Neutrophil (primary cell): ENCODE measurements around the gene SSNA1.

Source experiments
- H3K27ac ChIP-seq: fragments of 200-600 bp; sonication (generic); 2 replicates; pipeline ENCODE4 v1.5.1; 2016; ENCODE audit warnings: mild to moderate bottlenecking, moderate library complexity
- H3K27me3 ChIP-seq: fragments of 200-600 bp; sonication (generic); 2 replicates; pipeline ENCODE4 v1.6.0; 2016; ENCODE audit warnings: mild to moderate bottlenecking
- H3K36me3 ChIP-seq: fragments of 200-600 bp; sonication (generic); 2 replicates; pipeline ENCODE4 v1.5.1; 2017
- H3K4me1 ChIP-seq, 2 experiments: fragments of 200-600 bp in 1 of 2; sonication (generic) in 1 of 2; 1 replicate in 1 of 2; 2 replicates in 1 of 2; pipeline versions ENCODE4 v1.5.1 to v1.6.1; 2013 to 2016; ENCODE audit warnings: low read depth in 1 of 2, low read length in 1 of 2, mild to moderate bottlenecking in 1 of 2, moderate library complexity in 1 of 2; ENCODE audit not compliant: control insufficient read depth in 1 of 2, insufficient read depth in 1 of 2
- H3K4me3 ChIP-seq, 2 experiments: fragments of 200-600 bp in 1 of 2; sonication (generic) in 1 of 2; 1 replicate in 1 of 2; 2 replicates in 1 of 2; pipeline ENCODE4 v1.5.1; 2013 to 2016; ENCODE audit warnings: low read depth in 1 of 2, low read length in 1 of 2, mild to moderate bottlenecking in 1 of 2, moderate library complexity in 1 of 2
- H3K9me3 ChIP-seq: fragments of 200-600 bp; sonication (generic); 2 replicates; pipeline ENCODE4 v1.5.1; 2016
- TF ChIP-seq, protein P1 (sequence below): fragments of 200-600 bp; sonication (generic); IDR thresholded peaks from 2 replicates; pipeline ENCODE4 v1.5.1; 2016; ENCODE audit warnings: antibody characterized with exemption

SSNA1 gene

DNA sequence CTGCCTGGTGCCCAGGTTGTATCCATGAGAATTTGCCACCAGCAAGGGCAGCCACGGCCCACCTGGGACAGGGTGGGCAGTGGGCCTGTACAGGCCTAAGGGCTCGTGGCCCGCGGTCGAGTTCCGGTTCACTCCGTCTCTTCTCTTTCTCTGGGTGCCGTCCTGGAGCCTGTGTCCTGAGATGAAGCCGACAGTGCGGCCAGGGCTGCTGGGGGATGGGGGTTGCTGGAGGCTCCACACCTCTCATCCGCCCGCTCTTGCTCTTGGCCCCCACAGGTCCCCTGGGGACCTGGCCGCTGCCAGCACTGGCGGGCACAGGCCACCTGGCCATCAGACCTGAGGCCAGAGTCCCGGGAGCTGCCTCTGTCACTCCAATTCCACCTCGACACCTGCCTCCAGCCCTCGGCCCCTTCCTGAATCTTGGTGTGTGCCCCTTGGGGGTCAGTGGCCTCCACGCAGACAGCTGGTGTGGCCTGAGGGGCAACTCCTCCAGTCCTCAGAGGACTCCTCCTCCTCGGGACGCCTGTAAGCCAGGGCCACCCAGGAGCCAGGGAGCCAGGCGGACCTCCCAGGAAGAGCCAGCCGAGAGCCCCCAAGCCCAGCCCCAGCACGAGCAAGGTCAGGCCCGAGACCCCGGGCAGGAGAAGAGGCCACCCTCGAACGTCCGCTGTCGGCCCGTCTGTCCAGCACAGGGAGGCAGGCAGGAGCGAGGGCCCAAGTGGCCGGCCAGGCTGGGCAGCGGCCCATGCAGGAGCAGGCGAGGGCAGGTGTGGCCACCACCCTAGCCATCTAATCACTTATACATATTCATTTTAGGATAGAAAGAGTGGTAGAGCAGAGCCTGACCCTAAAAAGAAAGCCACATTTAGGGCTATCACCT is 23.9 kb upstream of the SSNA1 start:
- TF ChIP-seq, protein P1, sequence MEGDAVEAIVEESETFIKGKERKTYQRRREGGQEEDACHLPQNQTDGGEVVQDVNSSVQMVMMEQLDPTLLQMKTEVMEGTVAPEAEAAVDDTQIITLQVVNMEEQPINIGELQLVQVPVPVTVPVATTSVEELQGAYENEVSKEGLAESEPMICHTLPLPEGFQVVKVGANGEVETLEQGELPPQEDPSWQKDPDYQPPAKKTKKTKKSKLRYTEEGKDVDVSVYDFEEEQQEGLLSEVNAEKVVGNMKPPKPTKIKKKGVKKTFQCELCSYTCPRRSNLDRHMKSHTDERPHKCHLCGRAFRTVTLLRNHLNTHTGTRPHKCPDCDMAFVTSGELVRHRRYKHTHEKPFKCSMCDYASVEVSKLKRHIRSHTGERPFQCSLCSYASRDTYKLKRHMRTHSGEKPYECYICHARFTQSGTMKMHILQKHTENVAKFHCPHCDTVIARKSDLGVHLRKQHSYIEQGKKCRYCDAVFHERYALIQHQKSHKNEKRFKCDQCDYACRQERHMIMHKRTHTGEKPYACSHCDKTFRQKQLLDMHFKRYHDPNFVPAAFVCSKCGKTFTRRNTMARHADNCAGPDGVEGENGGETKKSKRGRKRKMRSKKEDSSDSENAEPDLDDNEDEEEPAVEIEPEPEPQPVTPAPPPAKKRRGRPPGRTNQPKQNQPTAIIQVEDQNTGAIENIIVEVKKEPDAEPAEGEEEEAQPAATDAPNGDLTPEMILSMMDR = no peak
- Histone ChIP-seq H3K9me3 (no peaks in the 10 kb centered on the region), H3K4me3 (no peak overlapping the region), H3K27ac (no peak overlapping the region), H3K36me3 (no peaks in the 10 kb centered on the region), H3K27me3 (peaks cover 100% of the 10 kb centered on the region), H3K4me1 (peaks cover 0 to 11% of the 10 kb centered on the region in 2 experiments)

DNA sequence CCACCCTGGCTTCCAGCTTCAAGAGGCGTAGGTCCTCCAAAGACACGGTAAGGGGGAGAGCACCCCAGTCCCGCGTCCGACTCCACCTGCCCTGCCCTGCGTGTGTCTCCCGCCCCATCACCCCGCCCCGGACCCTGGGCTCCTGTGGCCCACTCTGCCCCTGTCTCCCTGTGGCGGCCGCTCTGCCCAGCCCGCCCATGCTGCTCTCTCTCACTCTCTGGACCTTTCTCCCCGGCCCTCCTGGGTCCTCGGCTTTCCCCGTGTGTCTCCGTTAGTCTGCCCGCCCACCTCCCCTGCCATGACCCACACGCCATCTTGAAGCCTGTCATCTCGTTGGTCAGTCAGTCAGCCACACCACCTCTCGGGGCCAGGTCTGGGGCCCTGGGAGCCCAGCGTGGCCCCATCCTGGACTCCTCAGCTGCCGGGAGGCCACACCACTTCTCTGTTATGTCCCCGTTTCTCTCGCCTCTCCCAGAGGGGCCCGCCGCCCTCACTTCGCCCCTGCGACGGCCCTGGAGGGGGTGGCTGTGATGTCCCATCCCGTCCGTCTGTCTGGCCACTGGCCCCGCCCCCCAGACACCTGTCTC is 23.1 kb upstream of the SSNA1 start:
- Histone ChIP-seq H3K4me1 (peaks cover 0 to 11% of the 10 kb centered on the region in 2 experiments), H3K27me3 (peaks cover 100% of the 10 kb centered on the region)

DNA sequence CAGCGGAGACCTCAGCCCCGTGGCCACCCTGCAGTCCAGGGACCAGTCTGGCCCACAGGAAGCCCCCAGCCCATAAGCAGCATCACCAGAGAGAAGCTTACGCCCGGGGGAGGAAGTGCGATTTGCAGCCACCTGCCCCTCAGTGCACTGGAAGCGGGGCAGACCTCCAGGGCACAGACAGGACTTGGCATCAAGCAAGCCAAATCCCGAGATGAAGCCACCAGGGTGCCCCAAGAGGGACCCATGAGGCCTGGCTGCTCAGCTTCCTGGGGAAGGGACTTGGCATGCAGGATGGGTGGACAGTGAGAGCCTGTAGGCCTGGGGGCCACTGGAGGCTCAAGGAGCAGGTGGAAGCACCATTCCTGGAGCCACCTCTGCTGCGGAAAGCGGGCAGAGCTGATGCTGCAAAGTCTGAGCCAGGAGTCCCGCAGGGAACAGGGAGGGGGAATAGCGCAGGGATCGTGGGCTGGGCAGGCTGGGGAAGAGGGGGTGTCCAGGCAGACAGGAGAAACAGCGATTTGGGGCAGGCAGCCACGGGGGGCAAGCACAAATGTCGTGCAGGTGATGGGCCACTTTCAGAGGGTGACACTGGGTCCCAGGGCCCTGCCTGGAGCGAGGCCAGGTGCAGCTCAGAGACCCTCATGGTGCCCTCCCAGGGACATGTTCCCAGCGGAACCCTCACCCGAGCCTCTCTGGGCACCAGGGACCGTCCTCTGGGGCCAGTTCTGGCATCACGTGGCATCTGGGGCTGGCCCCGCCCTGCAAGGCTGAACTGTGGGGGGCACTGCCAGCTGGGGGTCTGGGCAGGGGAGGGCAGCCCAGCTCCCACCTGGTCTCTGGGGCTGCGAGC is 21.9 kb upstream of the SSNA1 start:
- H3K27ac ChIP-seq = no peak overlapping the region
- peaks cover 100% of the 10 kb centered on the region for H3K27me3 ChIP-seq
- no peaks in the 10 kb centered on the region for H3K36me3 ChIP-seq
- peaks cover 0 to 11% of the 10 kb centered on the region in 2 experiments for H3K4me1 ChIP-seq
- no peaks in the 10 kb centered on the region for H3K9me3 ChIP-seq
- no peak overlapping the region for H3K4me3 ChIP-seq
- TF ChIP-seq, protein P1 = no peak

More for the DNA sequence above, 23.1 kb upstream of the SSNA1 start:
- TF ChIP-seq, protein P1 = no peak
- Histone ChIP-seq H3K27ac (no peak overlapping the region), H3K36me3 (no peaks in the 10 kb centered on the region), H3K4me3 (no peak overlapping the region), H3K9me3 (no peaks in the 10 kb centered on the region)

DNA sequence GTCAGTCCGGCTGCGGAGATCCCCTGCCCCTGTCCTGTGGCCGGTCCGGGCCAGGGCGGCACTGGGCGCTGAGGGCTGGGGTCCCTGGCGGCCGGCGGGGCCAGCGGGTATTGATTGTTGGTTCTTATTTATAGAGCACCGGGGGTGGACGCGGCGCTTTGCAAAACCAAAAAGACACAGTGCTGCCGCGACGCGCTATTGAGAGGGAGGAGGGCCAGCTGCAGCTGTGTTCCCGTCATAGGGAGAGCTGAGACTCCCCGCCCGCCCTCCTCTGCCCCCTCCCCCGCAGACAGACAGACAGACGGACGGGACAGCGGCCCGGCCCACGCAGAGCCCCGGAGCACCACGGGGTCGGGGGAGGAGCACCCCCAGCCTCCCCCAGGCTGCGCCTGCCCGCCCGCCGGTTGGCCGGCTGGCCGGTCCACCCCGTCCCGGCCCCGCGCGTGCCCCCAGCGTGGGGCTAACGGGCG is 21.2 kb upstream of the SSNA1 start:
- no peaks in the 10 kb centered on the region for H3K9me3 ChIP-seq
- no peaks in the 10 kb centered on the region for H3K36me3 ChIP-seq
- no peak overlapping the region for H3K27ac ChIP-seq
- H3K4me1 ChIP-seq = peaks cover 0 to 11% of the 10 kb centered on the region in 2 experiments
- peaks cover 100% of the 10 kb centered on the region for H3K27me3 ChIP-seq
- no peak overlapping the region for H3K4me3 ChIP-seq
- TF ChIP-seq, protein P1 = no peak
